Stimulated activated CD4-positive, alpha-beta T cell treated with anti-CD3 and anti-CD28 coated beads, Interleukin-4, amount 100 ng/mL, for 1 hour (primary cell): ENCODE measurements around the gene FAM25C.
"Not testable (repeated sequence)": the region's sequence is repeated elsewhere in the genome, so short reads cannot be mapped to it uniquely, and the experiment has no call there.

ENCODE experiments used
- DNase-seq: peaks from one replicate; pipeline ENCODE4 v3.0.0-alpha.2; 2020

Gene FAM25C

DNA sequence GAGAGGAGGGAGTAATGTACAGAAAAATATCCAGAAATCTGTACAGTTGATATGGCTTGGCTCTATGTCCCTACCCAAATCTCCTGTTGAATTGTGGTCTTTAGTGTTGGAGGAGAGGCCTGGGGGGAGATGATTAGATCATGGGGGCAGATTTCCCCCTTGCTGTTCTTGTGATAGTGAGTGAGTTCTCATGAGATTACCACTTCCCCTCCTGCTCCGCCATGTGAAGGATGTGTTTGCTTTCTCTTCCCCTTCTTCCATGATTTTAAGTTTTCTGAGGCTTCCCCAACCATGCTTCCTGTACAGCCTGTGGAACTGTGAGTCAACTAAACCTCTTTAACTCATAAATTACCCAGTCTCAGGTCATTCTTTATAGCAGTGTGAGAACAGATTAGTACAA, 52.2 kb downstream of the FAM25C start:
- not testable (repeated sequence) for DNase-seq
